HG02885 (cell line): ENCODE data around the gene ECHDC1.
"Not testable (repeated sequence)": the region's sequence is repeated elsewhere in the genome, so short reads cannot be mapped to it uniquely, and the experiment has no call there.

Experiments
- ATAC-seq: cut with Tn5 transposase; IDR thresholded peaks from one replicate; pipeline ENCODE4 v1.9.1; 2021; ENCODE audit warnings: mild to moderate bottlenecking; ENCODE audit not compliant: unreplicated experiment, poor library complexity

The ECHDC1 gene

GRCh38 chr6:127343809-127344659 is 625 bp upstream of the ECHDC1 start:
- ATAC-seq, result no peak

GRCh38 chr6:127342296-127342945 is 988 bp downstream of the ECHDC1 start:
- ATAC-seq, result peak; percentile 0

- ATAC-seq, result peak; percentile 33
Measured at GRCh38 chr6:127341471-127342202, 1.8 kb downstream of the ECHDC1 start.

GRCh38 chr6:127340171-127340570 is 3.2 kb downstream of the ECHDC1 start:
- ATAC-seq, result no peak

GRCh38 chr6:127338936-127339335 is 4.5 kb downstream of the ECHDC1 start:
- ATAC-seq, result no peak

- no peak for ATAC-seq
Measured at GRCh38 chr6:127332383-127332961, 10.9 kb downstream of the ECHDC1 start.

- not testable (repeated sequence) for ATAC-seq
Measured at GRCh38 chr6:127331256-127331655, 12.2 kb downstream of the ECHDC1 start.

GRCh38 chr6:127328043-127328609 is 15.3 kb downstream of the ECHDC1 start:
- ATAC-seq, result no peak

- ATAC-seq, result no peak
Measured at GRCh38 chr6:127319686-127320085, 23.7 kb downstream of the ECHDC1 start.

- ATAC-seq, result no peak
Measured at GRCh38 chr6:127317388-127318128, 25.9 kb downstream of the ECHDC1 start.

- no peak for ATAC-seq
Measured at GRCh38 chr6:127305741-127306140, 37.7 kb downstream of the ECHDC1 start.

- no peak for ATAC-seq
Measured at GRCh38 chr6:127303917-127304316, 39.5 kb downstream of the ECHDC1 start.

GRCh38 chr6:127302728-127303660 is 40.4 kb downstream of the ECHDC1 start:
- ATAC-seq, result peak; percentile 79

- no peak for ATAC-seq
Measured at GRCh38 chr6:127301199-127301700, 42.2 kb downstream of the ECHDC1 start.

- no peak for ATAC-seq
Measured at GRCh38 chr6:127300411-127300810, 43.0 kb downstream of the ECHDC1 start.

- no peak for ATAC-seq
Measured at GRCh38 chr6:127299522-127300240, 43.7 kb downstream of the ECHDC1 start.

GRCh38 chr6:127298475-127298874 is 44.9 kb downstream of the ECHDC1 start:
- ATAC-seq, result no peak
